Testis (tissue), 3 donors: Measurements from ENCODE around the gene MYEOV. TPM values are rescaled to one million over a fixed set of nuclear protein-coding genes. Genes with fewer than 3 reads are reported as not detected.

ENCODE experiments used
- DNase-seq: peaks from one replicate; pipeline ENCODE4 v3.0.0-alpha.2; 2019
- H3K27ac ChIP-seq, 2 donors: fragments of 200-600 bp; sonication (generic); one replicate each; pipeline ENCODE4 v1.5.1; 2019
- H3K27me3 ChIP-seq: fragments of 200-600 bp; sonication (generic); one replicate; pipeline ENCODE4 v1.5.1; 2019
- H3K36me3 ChIP-seq: fragments of 200-600 bp; sonication (generic); one replicate; pipeline ENCODE4 v1.5.1; 2017; ENCODE audit warnings: low read depth; ENCODE audit errors: missing control alignments
- H3K4me1 ChIP-seq: fragments of 200-600 bp; sonication (generic); one replicate; pipeline ENCODE4 v1.5.1; 2019
- H3K4me3 ChIP-seq, 2 donors: fragments of 200-600 bp; sonication (generic); one replicate each; pipeline ENCODE4 v1.5.1; 2017 to 2019
- H3K9me3 ChIP-seq: fragments of 200-600 bp; sonication (generic); one replicate; pipeline ENCODE4 v1.5.1; 2017
- POLR2A ChIP-seq: fragments of 450-650 bp; IDR thresholded peaks from one replicate; pipeline ENCODE4 v1.6.1; 2017; ENCODE audit warnings: antibody characterized with exemption, mild to moderate bottlenecking, moderate library complexity
- WGBS, 2 donors: methylation state at CpG; one replicate each; pipeline ENCODE4 v1.1.5; 2018; 5-methylcytosine and 5-hydroxymethylcytosine counted together
- intact Hi-C: fragments of 100-400 bp; cut with DNase I; formaldehyde crosslinking; loops from one replicate; pipeline ENCODE4 v1.15.1; 2023; ENCODE audit warnings: low total_unique reads
- polyA plus RNA-seq: library from polyadenylated mRNA; stranded (reverse); fragments of 350-450 nt; fragmentation: Illumina TruSeq; extraction: RNeasy Lipid Tissue Mini Kit (QIAGEN cat#74804); gene quantifications from one replicate; pipeline ENCODE4 v1.2.3, GENCODE V29; 2014; ENCODE audit warnings: low read depth, low replicate concordance; ENCODE audit not compliant: insufficient read depth
- total RNA-seq, 2 donors: library from RNA; depleted of rRNA; stranded (reverse); fragments of >200 nt; gene quantifications; one replicate each; pipeline ENCODE4 v1.2.3, GENCODE V29; 2016
- TF ChIP-seq, protein P1 (sequence below), 3 experiments: fragments of 450-650 bp in 2 of 3; fragments of 200-600 bp in 1 of 3; sonication (generic) in 1 of 3; IDR thresholded peaks; one replicate each; pipeline ENCODE4 v1.5.1; 2016 to 2019; ENCODE audit warnings: antibody characterized with exemption in 3 of 3, mild to moderate bottlenecking in 2 of 3, moderate library complexity in 1 of 3

Gene MYEOV
- total and polyA plus RNA-seq, 3 donors from 2014 or later: 0.43 to 1.1 (median 1.1) TPM

DNA sequence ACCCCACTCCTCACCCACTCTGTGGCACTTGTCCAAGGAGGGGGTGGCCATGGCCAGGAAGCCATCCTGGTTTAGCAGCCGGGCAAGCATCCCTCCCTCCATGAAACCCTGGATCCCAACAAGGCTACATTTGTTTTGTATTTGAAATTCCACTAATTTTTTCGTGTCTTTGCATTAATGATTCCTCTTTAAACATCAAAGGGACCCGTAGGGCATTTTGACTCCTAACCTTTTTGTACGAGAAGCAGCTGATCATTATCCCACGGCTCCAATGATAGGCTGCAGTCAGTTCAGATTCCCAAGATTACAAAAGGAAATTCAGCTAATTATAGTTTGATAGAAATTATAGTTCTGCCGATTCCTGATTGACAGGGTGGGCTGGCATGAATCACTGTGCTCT is 10.7 kb downstream of the MYEOV start:
- Histone ChIP-seq H3K27ac (no peak overlapping the region), H3K36me3 (no peaks in the 10 kb centered on the region), H3K9me3 (no peaks in the 10 kb centered on the region), H3K4me3 (no peak overlapping the region), H3K4me1 (no peaks in the 10 kb centered on the region), H3K27me3 (no peaks in the 10 kb centered on the region)
- TF ChIP-seq, protein P1, sequence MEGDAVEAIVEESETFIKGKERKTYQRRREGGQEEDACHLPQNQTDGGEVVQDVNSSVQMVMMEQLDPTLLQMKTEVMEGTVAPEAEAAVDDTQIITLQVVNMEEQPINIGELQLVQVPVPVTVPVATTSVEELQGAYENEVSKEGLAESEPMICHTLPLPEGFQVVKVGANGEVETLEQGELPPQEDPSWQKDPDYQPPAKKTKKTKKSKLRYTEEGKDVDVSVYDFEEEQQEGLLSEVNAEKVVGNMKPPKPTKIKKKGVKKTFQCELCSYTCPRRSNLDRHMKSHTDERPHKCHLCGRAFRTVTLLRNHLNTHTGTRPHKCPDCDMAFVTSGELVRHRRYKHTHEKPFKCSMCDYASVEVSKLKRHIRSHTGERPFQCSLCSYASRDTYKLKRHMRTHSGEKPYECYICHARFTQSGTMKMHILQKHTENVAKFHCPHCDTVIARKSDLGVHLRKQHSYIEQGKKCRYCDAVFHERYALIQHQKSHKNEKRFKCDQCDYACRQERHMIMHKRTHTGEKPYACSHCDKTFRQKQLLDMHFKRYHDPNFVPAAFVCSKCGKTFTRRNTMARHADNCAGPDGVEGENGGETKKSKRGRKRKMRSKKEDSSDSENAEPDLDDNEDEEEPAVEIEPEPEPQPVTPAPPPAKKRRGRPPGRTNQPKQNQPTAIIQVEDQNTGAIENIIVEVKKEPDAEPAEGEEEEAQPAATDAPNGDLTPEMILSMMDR (IDR thresholded peaks at IDR 0.05): no peak
- 83 to 86% methylated on average over 6 of the region's 6 CpGs for WGBS, 2 donors
- no peak for DNase-seq
- intact Hi-C loops: no loop called here

DNA sequence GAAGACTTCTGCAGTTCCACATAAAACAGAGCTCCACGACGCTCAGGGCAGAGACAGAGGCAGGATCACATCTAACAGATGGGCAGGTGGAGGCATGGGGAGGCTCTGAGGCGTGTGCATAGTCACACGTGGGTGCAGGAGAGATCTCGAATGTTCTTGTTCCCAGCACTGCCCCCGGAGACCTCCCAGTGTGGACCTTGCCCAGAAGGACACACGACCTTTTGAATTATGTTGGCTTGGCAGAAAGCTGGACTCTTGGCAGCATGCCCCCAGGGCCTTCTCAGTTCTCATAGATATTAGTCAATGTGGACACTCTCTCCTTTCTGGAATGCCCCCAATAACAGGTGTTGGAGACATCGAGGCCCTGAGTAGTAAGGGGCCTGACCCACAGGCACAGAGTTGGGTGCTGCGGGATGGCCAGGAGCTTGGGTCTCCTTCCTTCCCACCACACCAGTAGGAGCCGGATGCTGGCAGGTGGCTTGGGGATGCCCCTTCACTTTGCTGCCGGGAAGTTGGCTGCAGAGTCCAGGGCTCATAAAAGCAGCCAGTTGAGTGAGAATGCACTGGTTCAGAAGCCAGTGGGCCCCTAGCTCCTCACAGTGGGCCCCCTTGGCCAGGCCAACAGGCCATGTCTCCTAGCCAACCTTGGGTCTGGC is 12.1 kb downstream of the MYEOV start:
- Histone ChIP-seq H3K27ac (peak overlapping the region in 1 of 2 donors; percentile 19), H3K9me3 (no peaks in the 10 kb centered on the region), H3K4me1 (no peaks in the 10 kb centered on the region), H3K4me3 (no peak overlapping the region), H3K36me3 (no peaks in the 10 kb centered on the region), H3K27me3 (no peaks in the 10 kb centered on the region)
- intact Hi-C loops: no loop called here
- TF ChIP-seq, protein P1 (IDR thresholded peaks at IDR 0.05): no peak
- TF ChIP-seq POLR2A: no peak
- WGBS, 2 donors: 36 to 41% methylated on average over 7 to 11 of the region's 11 CpGs
- DNase-seq: peak; percentile 68

DNA sequence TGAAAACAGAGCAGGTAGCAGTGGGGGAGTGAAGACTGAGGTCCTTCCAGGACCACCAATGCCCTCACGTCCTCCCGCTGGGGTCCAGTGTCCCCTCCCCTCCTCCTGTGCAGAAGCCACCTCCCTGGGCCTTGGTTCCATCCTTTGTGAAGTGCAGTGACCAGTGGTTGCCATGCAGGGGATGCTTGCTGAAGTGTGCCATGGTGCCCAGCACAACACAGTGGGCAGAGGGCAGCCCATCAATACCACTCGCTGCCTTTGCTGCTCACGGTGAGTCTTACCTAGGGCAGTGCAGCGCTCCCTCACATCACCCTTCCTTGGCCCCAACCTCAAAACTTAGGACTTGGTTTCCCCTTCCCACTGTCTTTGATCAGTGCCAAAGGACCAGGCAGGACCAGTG is 12.9 kb downstream of the MYEOV start:
- Histone ChIP-seq H3K4me1 (no peaks in the 10 kb centered on the region), H3K27ac (no peak overlapping the region), H3K27me3 (no peaks in the 10 kb centered on the region), H3K36me3 (no peaks in the 10 kb centered on the region), H3K9me3 (no peaks in the 10 kb centered on the region), H3K4me3 (no peak overlapping the region)
- intact Hi-C loops: no loop called here
- no peak for DNase-seq
- no peak for TF ChIP-seq POLR2A
- TF ChIP-seq, protein P1 (IDR thresholded peaks at IDR 0.05): no peak
- 92 to 100% methylated on average over 2 to 5 of the region's 5 CpGs for WGBS, 2 donors

DNA sequence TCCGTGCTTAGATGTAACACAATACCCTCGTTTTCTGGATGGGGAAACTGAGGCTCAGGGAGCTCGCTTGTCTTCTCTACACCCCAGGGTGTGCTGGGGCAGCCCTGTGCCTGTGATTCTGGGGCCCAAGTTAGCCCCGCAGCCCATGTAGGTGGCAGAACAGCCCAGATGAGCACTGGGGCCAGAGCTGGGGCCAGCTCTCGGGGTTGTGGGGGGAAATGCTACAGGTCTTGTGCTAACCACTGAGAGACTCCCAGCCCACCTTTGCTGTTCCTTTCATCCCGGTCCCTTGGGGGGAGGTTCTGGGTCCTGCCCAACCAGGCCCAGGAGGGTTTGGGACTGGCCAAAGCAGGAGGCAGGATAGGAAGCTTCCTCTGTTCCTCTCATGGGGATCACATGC is 13.5 kb downstream of the MYEOV start:
- H3K27ac ChIP-seq: no peak overlapping the region
- H3K36me3 ChIP-seq: no peaks in the 10 kb centered on the region
- WGBS, 2 donors: 90 to 94% methylated on average over 5 to 6 of the region's 6 CpGs
- no peak overlapping the region for H3K4me3 ChIP-seq
- intact Hi-C loops: no loop called here
- no peak for DNase-seq
- no peaks in the 10 kb centered on the region for H3K9me3 ChIP-seq
- TF ChIP-seq, protein P1 (IDR thresholded peaks at IDR 0.05): no peak
- no peak for TF ChIP-seq POLR2A
- no peaks in the 10 kb centered on the region for H3K27me3 ChIP-seq
- H3K4me1 ChIP-seq: no peaks in the 10 kb centered on the region

DNA sequence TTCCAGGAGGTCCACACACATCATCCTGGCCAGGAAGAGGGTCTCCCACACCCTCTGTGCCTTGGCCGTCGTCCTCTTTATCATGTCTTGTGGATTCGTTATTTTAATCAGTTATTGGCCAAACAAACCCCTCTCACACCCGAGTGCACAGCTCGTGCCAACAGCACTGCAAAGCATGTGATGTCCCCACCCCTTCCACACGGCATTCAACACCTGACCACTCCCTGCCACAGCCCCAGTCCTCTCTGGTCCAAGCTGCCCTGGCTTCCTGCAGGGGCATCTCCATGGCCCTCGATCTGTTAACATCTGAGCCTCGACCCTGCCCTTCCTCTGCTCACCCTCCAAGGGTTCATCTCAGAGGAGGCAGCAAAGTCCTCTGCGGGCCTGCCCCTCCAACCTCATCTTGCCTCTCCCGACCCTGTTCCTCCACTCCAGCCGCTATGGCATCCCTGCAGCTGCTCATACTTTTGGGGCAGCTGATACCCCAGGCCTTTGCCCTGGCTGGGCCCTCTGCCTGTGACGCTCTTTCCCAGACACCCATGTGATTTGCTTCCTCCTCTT is 14.0 kb downstream of the MYEOV start:
- H3K4me3 ChIP-seq: no peak overlapping the region
- H3K9me3 ChIP-seq: no peaks in the 10 kb centered on the region
- no peaks in the 10 kb centered on the region for H3K36me3 ChIP-seq
- H3K27me3 ChIP-seq: no peaks in the 10 kb centered on the region
- peaks cover 3% of the 10 kb centered on the region for H3K4me1 ChIP-seq
- no peak overlapping the region for H3K27ac ChIP-seq
- 76 to 90% methylated on average over 12 of the region's 12 CpGs for WGBS, 2 donors
- no peak for DNase-seq
- intact Hi-C loops: no loop called here
- no peak for TF ChIP-seq POLR2A
- TF ChIP-seq, protein P1 (IDR thresholded peaks at IDR 0.05): no peak
